HepG2 (cell line): ENCODE data around the gene RRAS. TPM values are rescaled to one million over a fixed set of nuclear protein-coding genes. Genes with fewer than 3 reads are reported as not detected.
A peak's percentile ranks its signal among the peaks of the same experiment; 100 is the strongest.

ENCODE experiments used
- ATF7 ChIP-seq, 2 experiments: fragments of 450-650 bp in 1 of 2; sonication (generic) in 1 of 2; formaldehyde crosslinking in 1 of 2; IDR thresholded peaks; 2 replicates each; pipeline versions ENCODE4 v1.4.0 to v1.6.1; 2016 to 2020; ENCODE audit warnings: antibody characterized with exemption in 1 of 2, mild to moderate bottlenecking in 1 of 2, missing genetic modification reagents in 1 of 2
- CBX2 ChIP-seq, 2 experiments: fragments of 200-600 bp in 1 of 2; sonication (generic); formaldehyde crosslinking in 1 of 2; IDR thresholded peaks; 2 replicates each; pipeline versions ENCODE4 v1.7.0 to v1.8.1; 2018 to 2022; ENCODE audit warnings: low read depth in 2 of 2, low read length in 1 of 2, mild to moderate bottlenecking in 1 of 2, missing genetic modification reagents in 1 of 2
- CEBPG ChIP-seq: IDR thresholded peaks from 2 replicates; pipeline ENCODE4 v1.6.1; 2016
- HHEX ChIP-seq: IDR thresholded peaks from 2 replicates; pipeline ENCODE4 v1.6.1; 2016; ENCODE audit warnings: control low read depth
- MLXIP ChIP-seq: sonication (generic); formaldehyde crosslinking; IDR thresholded peaks from 2 replicates; pipeline ENCODE4 v1.9.0; 2021; ENCODE audit warnings: missing genetic modification reagents, borderline replicate concordance
- MNT ChIP-seq: fragments of 450-650 bp; IDR thresholded peaks from 2 replicates; pipeline ENCODE4 v1.6.1; 2016
- PAXIP1 ChIP-seq: sonication (generic); formaldehyde crosslinking; conservative IDR thresholded peaks from 2 replicates; pipeline ENCODE4 v1.4.0; 2020; ENCODE audit warnings: mild to moderate bottlenecking, missing genetic modification reagents, moderate library complexity
- PHF5A ChIP-seq: IDR thresholded peaks from one replicate; pipeline ENCODE4 v1.6.1; 2018; ENCODE audit warnings: low read depth, missing genetic modification reagents; ENCODE audit not compliant: unreplicated experiment
- SALL1 ChIP-seq: sonication (generic); formaldehyde crosslinking; IDR thresholded peaks from 2 replicates; pipeline ENCODE4 v1.8.0; 2022; ENCODE audit warnings: mild to moderate bottlenecking, missing genetic modification reagents
- TOE1 ChIP-seq: sonication (generic); formaldehyde crosslinking; IDR thresholded peaks from 2 replicates; pipeline ENCODE4 v1.4.0; 2020; ENCODE audit warnings: mild to moderate bottlenecking, missing genetic modification reagents
- ZBTB46 ChIP-seq: sonication (generic); formaldehyde crosslinking; IDR thresholded peaks from 2 replicates; pipeline ENCODE4 v1.4.0; 2020; ENCODE audit warnings: mild to moderate bottlenecking, missing genetic modification reagents, borderline replicate concordance
- ZHX1 ChIP-seq: sonication (generic); formaldehyde crosslinking; IDR thresholded peaks from 2 replicates; pipeline ENCODE4 v1.8.1; 2022; ENCODE audit warnings: low read depth, mild to moderate bottlenecking, missing genetic modification reagents
- ZNF18 ChIP-seq: sonication (generic); formaldehyde crosslinking; IDR thresholded peaks from 2 replicates; pipeline ENCODE4 v1.8.0; 2022; ENCODE audit warnings: mild to moderate bottlenecking, missing genetic modification reagents; ENCODE audit not compliant: insufficient replicate concordance
- ZNF672 ChIP-seq: sonication (generic); formaldehyde crosslinking; IDR thresholded peaks from 2 replicates; pipeline ENCODE4 v1.8.1; 2022; ENCODE audit warnings: missing genetic modification reagents
- polyA plus RNA-seq, 8 experiments: library from polyadenylated mRNA; depleted of rRNA in 3 of 8; stranded (reverse) in 7 of 8; unstranded in 1 of 8; fragments of >200 nt; fragmentation: Illumina TruSeq in 4 of 8; extraction: Trizol in 4 of 8; gene quantifications; 2 replicates each; pipeline versions ENCODE4 v1.2.1 to v1.2.3, GENCODE V29; 2011 to 2016; ENCODE audit warnings: low read depth in 4 of 8, missing spikeins in 1 of 8, mixed read lengths in 1 of 8; ENCODE audit not compliant: insufficient read depth in 1 of 8
- total RNA-seq, 5 experiments: library from RNA; depleted of rRNA; stranded (reverse); fragments of >200 nt; fragmentation: Illumina TruSeq; extraction: Trizol; gene quantifications; 2 replicates each; pipeline ENCODE4 v1.2.3, GENCODE V29; 2016; ENCODE audit warnings: low read depth in 1 of 5

Gene RRAS
- total and polyA plus RNA-seq, 2 of the 13 experiments (the other 11 are each of a cell fraction or from before 2014, with no cell fraction given), result 1.5 to 12.0 TPM

- TF ChIP-seq ZBTB46 (CRISPR knock-in tag), result no peak
- TF ChIP-seq TOE1 (CRISPR knock-in tag), result no peak
- no peak for TF ChIP-seq ZNF18 (CRISPR knock-in tag)
- no peak for TF ChIP-seq HHEX
- TF ChIP-seq CEBPG (CRISPR knock-in tag), result no peak; the same call in 1 of the 2 replicates
- TF ChIP-seq SALL1 (CRISPR knock-in tag), result no peak
- no peak for TF ChIP-seq PHF5A (CRISPR knock-in tag)
- no peak for TF ChIP-seq ATF7 (IDR thresholded peaks at IDR 0.05)
- no peak for TF ChIP-seq ATF7 (CRISPR knock-in tag; IDR thresholded peaks at IDR 0.05)
- TF ChIP-seq CBX2 (IDR thresholded peaks at IDR 0.05; ENCODE audit: low read depth, low read length), result no peak
- TF ChIP-seq CBX2 (CRISPR knock-in tag; IDR thresholded peaks at IDR 0.05; ENCODE audit: low read depth), result no peak
- TF ChIP-seq PAXIP1 (CRISPR knock-in tag), result peak; percentile 40; the same call in 1 of the 2 replicates
- TF ChIP-seq ZHX1 (CRISPR knock-in tag), result no peak
- no peak for TF ChIP-seq ZNF672 (CRISPR knock-in tag)
- no peak for TF ChIP-seq MNT
- TF ChIP-seq MLXIP (CRISPR knock-in tag), result no peak
These were observed 36.9 kb upstream of the RRAS start (continued) for GRCh38 chr19:49676784-49677230.
